ENCODE data around the gene ANKRD34A.

DNA sequence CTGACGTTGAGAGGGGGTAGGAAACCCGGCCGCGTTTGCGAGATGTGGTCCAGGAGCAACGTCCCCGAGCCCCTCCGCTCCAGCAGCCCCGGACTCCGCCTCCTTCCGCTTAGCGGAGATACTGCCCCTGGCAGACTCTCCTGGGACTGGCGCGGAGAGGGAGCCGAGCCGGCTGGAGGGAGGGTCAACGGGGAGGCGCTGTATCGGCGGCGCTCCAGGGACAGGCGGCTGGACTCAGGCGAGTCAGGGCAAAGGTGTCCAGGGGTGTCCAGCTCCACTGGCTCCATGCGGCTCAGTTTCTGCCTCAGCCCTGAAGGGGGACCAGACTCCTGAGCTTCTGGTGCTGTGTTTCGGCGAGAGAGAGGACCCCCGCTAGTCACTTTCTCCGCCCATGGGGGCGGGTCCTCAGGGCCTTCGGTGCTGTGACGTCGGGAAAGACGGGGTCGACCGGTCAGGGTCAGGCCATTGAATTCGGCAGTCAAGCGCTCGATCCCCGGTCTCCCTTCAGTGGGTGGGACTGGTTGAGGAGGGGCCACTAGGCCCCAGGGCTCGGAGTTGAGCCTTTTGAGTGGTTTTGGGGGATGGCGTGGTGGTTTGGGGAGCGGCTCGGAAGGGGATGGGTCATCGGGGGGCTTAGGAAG lies 3.8 kb downstream of the ANKRD34A start:
- TF ChIP-seq, protein P1, sequence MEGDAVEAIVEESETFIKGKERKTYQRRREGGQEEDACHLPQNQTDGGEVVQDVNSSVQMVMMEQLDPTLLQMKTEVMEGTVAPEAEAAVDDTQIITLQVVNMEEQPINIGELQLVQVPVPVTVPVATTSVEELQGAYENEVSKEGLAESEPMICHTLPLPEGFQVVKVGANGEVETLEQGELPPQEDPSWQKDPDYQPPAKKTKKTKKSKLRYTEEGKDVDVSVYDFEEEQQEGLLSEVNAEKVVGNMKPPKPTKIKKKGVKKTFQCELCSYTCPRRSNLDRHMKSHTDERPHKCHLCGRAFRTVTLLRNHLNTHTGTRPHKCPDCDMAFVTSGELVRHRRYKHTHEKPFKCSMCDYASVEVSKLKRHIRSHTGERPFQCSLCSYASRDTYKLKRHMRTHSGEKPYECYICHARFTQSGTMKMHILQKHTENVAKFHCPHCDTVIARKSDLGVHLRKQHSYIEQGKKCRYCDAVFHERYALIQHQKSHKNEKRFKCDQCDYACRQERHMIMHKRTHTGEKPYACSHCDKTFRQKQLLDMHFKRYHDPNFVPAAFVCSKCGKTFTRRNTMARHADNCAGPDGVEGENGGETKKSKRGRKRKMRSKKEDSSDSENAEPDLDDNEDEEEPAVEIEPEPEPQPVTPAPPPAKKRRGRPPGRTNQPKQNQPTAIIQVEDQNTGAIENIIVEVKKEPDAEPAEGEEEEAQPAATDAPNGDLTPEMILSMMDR (IDR thresholded peaks at IDR 0.05; ENCODE audit: low read length) = no peak
- TF ChIP-seq EZH2 (optimal IDR thresholded peaks at IDR 0.05; ENCODE audit: low read depth, low read length) = peak; percentile 32

Data from MM.1S (cell line).